HEK293 (cell line): ENCODE measurements around the gene WWOX.

Experiments
- KLF16 ChIP-seq: fragments of 450-650 bp; formaldehyde crosslinking; IDR thresholded peaks from 2 replicates; pipeline ENCODE4 v1.5.1; 2017; ENCODE audit warnings: missing biosample characterization, missing genetic modification characterization
- SALL2 ChIP-seq: fragments of 450-650 bp; formaldehyde crosslinking; IDR thresholded peaks from 2 replicates; pipeline ENCODE4 v1.5.0; 2017; ENCODE audit warnings: missing biosample characterization, mild to moderate bottlenecking, missing genetic modification characterization, borderline replicate concordance
- TRIM28 ChIP-seq: IDR thresholded peaks from 2 replicates; pipeline ENCODE4 v1.6.1; 2011; ENCODE audit warnings: low read length, control low read depth, borderline replicate concordance
- ZBTB21 ChIP-seq: fragments of 450-650 bp; formaldehyde crosslinking; IDR thresholded peaks from 2 replicates; pipeline ENCODE4 v1.5.1; 2017; ENCODE audit warnings: missing biosample characterization, missing genetic modification characterization
- ZBTB48 ChIP-seq: fragments of 450-650 bp; formaldehyde crosslinking; IDR thresholded peaks from 2 replicates; pipeline ENCODE4 v1.5.1; 2016; ENCODE audit warnings: missing biosample characterization, missing genetic modification characterization
- ZNF19 ChIP-seq: fragments of 450-650 bp; formaldehyde crosslinking; IDR thresholded peaks from 2 replicates; pipeline ENCODE4; 2016; ENCODE audit warnings: missing biosample characterization, missing genetic modification characterization, low read depth
- ZNF266 ChIP-seq: fragments of 450-650 bp; formaldehyde crosslinking; IDR thresholded peaks from 2 replicates; pipeline ENCODE4 v1.5.1; 2016; ENCODE audit warnings: missing biosample characterization, missing genetic modification characterization, low read depth
- ZNF707 ChIP-seq: fragments of 450-650 bp; formaldehyde crosslinking; IDR thresholded peaks from 2 replicates; pipeline ENCODE4 v1.5.1; 2016; ENCODE audit warnings: missing biosample characterization, missing genetic modification characterization
- ZNF830 ChIP-seq: fragments of 450-650 bp; IDR thresholded peaks from 2 replicates; pipeline ENCODE4 v1.5.0; 2018; ENCODE audit warnings: missing biosample characterization, missing genetic modification characterization, low read depth, mild to moderate bottlenecking, moderate library complexity
- TF ChIP-seq, protein P1 (sequence below): fragments of 450-650 bp; formaldehyde crosslinking; IDR thresholded peaks from 2 replicates; pipeline ENCODE4 v1.5.1; 2016; ENCODE audit warnings: missing biosample characterization, missing genetic modification characterization
- TF ChIP-seq, protein P2 (sequence below): fragments of 450-650 bp; formaldehyde crosslinking; IDR thresholded peaks from 2 replicates; pipeline ENCODE4 v1.5.1; 2017; ENCODE audit warnings: missing biosample characterization, missing genetic modification characterization
- TF ChIP-seq, protein P3 (sequence below): sonication (generic); formaldehyde crosslinking; IDR thresholded peaks from 2 replicates; pipeline ENCODE4 v1.8.1; 2022; ENCODE audit warnings: mild to moderate bottlenecking, moderate library complexity, missing genetic modification reagents
- TF ChIP-seq, protein P4 (sequence below): fragments of 450-650 bp; formaldehyde crosslinking; IDR thresholded peaks from 2 replicates; pipeline ENCODE4 v1.5.1; 2016; ENCODE audit warnings: missing biosample characterization, missing genetic modification characterization

DNA sequence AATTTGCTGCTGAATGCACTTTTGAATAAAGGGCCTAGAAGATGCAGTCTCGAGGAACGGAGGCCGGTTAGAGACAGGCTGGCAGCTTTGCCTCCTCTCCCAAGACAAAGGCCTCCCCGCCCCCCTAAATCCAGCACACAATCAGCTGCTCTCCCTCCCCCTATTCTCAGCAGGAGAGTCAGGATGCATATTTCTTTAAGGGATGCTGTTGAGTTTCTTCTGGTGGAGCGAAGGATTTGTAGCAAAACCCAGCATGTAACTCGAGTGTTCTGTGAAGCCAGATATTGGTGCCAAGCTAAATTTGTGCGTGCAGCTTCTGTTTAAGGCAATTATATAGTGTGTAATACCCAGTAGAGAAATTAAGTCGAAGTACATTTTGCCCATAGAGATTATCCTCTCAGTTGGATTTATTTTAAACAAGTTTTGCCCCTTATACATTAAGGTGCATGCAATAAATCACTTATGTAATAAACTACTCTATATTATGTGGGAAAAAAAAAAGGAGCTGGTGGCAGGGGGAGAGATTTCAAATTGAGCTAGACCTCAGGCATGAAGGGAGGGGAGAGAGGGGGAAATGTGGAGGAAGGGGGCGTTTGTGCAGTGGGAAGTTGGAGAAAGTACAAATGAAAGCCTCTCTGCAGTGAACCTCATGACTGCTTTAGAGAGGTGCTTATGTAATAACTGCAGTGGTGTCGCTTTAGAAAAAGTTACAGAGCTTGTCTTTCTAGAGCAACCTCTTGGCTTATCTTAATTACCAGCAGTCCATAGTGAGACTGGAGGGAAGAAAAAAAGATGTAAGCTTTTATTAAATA is 901.9 kb downstream of the WWOX start:
- no peak for TF ChIP-seq ZBTB21 (tag by site-specific recombination)
- TF ChIP-seq ZNF830 (tag by site-specific recombination) = no peak
- no peak for TF ChIP-seq ZNF266
- TF ChIP-seq, protein P1, sequence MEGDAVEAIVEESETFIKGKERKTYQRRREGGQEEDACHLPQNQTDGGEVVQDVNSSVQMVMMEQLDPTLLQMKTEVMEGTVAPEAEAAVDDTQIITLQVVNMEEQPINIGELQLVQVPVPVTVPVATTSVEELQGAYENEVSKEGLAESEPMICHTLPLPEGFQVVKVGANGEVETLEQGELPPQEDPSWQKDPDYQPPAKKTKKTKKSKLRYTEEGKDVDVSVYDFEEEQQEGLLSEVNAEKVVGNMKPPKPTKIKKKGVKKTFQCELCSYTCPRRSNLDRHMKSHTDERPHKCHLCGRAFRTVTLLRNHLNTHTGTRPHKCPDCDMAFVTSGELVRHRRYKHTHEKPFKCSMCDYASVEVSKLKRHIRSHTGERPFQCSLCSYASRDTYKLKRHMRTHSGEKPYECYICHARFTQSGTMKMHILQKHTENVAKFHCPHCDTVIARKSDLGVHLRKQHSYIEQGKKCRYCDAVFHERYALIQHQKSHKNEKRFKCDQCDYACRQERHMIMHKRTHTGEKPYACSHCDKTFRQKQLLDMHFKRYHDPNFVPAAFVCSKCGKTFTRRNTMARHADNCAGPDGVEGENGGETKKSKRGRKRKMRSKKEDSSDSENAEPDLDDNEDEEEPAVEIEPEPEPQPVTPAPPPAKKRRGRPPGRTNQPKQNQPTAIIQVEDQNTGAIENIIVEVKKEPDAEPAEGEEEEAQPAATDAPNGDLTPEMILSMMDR (tag by site-specific recombination) = no peak
- no peak for TF ChIP-seq TRIM28
- TF ChIP-seq, protein P2, sequence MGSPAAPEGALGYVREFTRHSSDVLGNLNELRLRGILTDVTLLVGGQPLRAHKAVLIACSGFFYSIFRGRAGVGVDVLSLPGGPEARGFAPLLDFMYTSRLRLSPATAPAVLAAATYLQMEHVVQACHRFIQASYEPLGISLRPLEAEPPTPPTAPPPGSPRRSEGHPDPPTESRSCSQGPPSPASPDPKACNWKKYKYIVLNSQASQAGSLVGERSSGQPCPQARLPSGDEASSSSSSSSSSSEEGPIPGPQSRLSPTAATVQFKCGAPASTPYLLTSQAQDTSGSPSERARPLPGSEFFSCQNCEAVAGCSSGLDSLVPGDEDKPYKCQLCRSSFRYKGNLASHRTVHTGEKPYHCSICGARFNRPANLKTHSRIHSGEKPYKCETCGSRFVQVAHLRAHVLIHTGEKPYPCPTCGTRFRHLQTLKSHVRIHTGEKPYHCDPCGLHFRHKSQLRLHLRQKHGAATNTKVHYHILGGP (tag by site-specific recombination) = no peak
- TF ChIP-seq SALL2 (tag by site-specific recombination) = no peak
- TF ChIP-seq, protein P3, sequence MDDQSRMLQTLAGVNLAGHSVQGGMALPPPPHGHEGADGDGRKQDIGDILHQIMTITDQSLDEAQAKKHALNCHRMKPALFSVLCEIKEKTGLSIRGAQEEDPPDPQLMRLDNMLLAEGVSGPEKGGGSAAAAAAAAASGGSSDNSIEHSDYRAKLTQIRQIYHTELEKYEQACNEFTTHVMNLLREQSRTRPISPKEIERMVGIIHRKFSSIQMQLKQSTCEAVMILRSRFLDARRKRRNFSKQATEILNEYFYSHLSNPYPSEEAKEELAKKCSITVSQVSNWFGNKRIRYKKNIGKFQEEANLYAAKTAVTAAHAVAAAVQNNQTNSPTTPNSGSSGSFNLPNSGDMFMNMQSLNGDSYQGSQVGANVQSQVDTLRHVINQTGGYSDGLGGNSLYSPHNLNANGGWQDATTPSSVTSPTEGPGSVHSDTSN (CRISPR knock-in tag) = no peak
- no peak for TF ChIP-seq ZNF19 (tag by site-specific recombination)
- no peak for TF ChIP-seq ZBTB48 (tag by site-specific recombination)
- TF ChIP-seq KLF16 (tag by site-specific recombination) = no peak
- TF ChIP-seq ZNF707 (tag by site-specific recombination) = no peak
- TF ChIP-seq, protein P4, sequence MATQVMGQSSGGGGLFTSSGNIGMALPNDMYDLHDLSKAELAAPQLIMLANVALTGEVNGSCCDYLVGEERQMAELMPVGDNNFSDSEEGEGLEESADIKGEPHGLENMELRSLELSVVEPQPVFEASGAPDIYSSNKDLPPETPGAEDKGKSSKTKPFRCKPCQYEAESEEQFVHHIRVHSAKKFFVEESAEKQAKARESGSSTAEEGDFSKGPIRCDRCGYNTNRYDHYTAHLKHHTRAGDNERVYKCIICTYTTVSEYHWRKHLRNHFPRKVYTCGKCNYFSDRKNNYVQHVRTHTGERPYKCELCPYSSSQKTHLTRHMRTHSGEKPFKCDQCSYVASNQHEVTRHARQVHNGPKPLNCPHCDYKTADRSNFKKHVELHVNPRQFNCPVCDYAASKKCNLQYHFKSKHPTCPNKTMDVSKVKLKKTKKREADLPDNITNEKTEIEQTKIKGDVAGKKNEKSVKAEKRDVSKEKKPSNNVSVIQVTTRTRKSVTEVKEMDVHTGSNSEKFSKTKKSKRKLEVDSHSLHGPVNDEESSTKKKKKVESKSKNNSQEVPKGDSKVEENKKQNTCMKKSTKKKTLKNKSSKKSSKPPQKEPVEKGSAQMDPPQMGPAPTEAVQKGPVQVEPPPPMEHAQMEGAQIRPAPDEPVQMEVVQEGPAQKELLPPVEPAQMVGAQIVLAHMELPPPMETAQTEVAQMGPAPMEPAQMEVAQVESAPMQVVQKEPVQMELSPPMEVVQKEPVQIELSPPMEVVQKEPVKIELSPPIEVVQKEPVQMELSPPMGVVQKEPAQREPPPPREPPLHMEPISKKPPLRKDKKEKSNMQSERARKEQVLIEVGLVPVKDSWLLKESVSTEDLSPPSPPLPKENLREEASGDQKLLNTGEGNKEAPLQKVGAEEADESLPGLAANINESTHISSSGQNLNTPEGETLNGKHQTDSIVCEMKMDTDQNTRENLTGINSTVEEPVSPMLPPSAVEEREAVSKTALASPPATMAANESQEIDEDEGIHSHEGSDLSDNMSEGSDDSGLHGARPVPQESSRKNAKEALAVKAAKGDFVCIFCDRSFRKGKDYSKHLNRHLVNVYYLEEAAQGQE (tag by site-specific recombination) = no peak
